Measurements from ENCODE around the gene ADSL.

- TF ChIP-seq CTCF (IDR thresholded peaks at IDR 0.05) (no peak), ZFX (IDR thresholded peaks at IDR 0.05; ENCODE audit: borderline replicate concordance) (no peak)
Measured at GRCh38 chr22:40425082-40425481, 78.8 kb downstream of the ADSL start.

All from 22Rv1 (cell line).